Stimulated activated CD4-positive, alpha-beta T cell treated with anti-CD3 and anti-CD28 coated beads, Interleukin-15, amount 100 ng/mL, for 24 hours (primary cell): ENCODE data around the gene SELENOI.

Experiments
- DNase-seq: peaks from one replicate; pipeline ENCODE4 v3.0.0-alpha.2; 2020

The SELENOI gene

DNA sequence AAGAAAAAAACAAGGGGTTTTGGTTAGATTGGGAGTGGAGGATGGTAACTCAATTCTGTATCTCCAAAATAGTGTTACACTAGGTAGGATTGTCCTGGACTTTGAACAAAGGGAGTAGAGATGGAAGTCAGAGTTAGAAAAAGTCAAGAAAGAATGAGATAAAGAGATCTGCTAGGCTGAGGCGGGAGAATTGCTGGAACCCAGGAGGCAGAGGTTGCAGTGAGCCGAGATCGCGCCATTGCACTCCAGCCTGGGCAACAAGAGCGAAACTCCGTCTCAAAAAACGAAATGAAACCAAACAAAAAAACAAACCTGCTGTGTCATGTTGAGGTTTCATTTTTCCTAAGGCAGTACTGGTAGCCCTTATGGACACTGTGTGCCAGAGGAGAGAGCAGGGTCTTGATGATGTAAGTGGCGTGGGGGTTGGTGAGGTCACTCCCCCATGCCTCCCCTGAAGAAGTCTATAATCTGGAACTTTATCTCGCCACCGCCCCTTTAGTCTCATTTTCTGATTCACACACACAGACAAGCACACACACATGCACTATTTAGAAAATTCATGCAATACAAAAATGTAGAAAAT is 66.2 kb downstream of the SELENOI start:
- DNase-seq, result no peak

DNA sequence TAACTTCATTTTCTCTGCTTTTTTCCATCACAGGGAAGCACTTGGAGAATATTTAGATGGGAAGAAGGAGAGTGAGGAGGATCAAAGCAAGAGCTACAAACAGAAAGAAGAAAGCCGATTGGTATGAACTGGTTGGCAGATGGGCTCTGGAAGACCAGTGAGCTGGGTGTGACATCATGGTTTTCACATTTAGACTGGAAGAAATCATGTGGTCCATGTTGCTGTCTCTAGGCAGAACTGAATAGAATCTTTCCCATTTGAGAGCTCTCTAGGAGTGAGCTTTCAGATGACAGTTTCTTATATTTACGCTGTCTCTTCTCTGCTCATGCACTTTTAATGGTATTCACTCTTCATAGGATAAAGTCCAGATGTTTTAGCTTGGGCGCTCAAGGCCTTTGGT is 68.4 kb downstream of the SELENOI start:
- DNase-seq, result no peak

DNA sequence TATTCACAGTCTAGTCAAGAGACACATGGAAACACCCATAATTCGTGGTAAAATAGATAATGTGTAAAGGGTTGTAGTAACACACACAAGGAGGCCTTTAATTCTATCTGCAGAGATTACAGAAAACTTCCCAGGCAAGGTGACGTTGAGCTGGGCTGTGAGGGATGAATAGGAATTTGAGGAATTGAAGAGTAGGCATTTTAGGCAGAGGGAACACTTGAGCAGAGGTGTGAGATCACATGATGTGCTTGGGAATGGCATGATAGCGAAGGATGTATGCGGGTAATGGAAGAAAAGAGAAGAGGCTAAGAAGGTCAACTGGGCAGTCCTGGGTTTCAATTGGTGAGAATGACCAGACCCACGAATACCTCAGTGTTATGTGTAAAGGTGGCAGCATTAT is 76.0 kb downstream of the SELENOI start:
- DNase-seq, result no peak

GRCh38 chr2:26422947-26423629 is 77.1 kb downstream of the SELENOI start:
- DNase-seq, result no peak

DNA sequence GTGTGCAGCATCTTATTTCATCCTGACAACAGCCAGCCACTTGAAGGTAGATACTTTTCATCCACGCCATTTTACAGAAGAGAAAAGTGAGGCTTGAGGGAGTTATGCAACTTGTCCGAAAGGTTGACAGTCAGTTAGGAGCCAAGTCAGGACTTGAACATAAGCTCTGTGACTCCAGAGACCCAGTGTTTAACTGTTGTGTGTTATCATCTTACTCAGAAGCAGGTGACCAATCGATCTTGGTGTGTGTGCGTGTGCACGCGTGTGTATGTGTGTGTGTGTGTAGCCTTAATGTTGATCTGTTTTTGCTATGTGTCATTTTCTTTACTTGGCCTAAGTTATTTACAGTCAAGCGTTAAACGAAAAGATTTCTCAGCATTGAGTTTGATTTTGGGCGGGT is 77.8 kb downstream of the SELENOI start:
- no peak for DNase-seq

GRCh38 chr2:26424221-26424620 is 78.3 kb downstream of the SELENOI start:
- no peak for DNase-seq

DNA sequence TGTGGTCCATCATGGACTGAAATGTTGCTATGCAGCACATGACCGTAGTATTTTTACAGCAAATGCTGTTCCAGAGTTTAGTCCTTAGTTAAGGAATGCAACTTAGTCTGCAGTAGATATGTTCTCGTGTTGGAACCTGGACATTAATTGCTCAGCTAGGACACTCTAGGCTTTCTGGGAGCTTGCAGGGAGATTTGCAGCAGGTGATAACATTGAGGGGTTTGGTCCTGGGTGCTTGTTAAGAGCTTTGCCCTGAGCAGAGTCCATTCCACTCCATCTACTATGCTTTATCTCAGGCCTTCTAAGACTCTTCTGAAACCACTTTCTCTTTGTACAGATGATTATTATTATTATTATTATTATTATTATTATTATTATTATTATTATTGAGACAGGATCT is 82.9 kb downstream of the SELENOI start:
- no peak for DNase-seq

- no peak for DNase-seq
Observed at GRCh38 chr2:26429779-26430578, 84.0 kb downstream of the SELENOI start.

- DNase-seq, result no peak
Observed at GRCh38 chr2:26430826-26431225, 84.9 kb downstream of the SELENOI start.

DNA sequence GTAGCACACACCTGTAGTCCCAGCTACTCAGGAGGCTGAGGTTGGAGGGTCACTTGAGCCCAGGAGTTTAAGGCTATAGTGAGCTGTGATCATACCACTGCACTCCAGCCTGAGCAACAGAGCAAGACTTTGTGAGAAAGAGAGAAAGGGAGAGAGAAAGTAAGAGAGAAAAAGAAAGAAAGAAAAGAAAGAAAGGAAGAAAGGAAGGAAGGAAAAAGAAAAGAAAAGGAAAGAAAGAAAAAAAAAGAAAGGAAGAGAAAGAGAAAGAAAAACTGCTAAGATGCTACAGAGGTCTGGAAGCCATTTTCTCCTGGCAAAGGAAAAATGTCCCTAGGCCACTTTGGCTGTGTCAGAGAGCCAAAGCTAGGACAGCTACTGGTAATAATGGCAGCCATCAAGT is 86.4 kb downstream of the SELENOI start:
- DNase-seq, result no peak

GRCh38 chr2:26432859-26433258 is 86.9 kb downstream of the SELENOI start:
- no peak for DNase-seq

DNA sequence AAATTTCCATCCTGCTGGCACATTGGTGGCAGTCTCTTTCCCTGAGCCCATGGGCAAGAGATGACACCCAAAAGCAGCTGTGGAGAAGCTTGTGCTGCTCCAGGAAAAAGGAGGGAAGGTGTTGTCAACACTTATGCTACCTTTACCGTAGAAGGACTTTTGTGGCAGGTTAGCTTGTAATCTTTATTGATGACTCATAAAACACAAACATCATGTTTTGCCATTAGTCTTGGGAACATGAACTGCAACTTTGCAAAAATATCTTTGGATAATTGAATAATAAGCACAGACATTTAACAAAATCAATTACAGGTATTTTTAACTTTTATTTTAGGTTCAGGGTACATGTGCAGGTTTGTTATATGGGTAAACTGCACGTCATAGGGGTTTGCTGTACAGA is 89.2 kb downstream of the SELENOI start:
- DNase-seq, result no peak

DNA sequence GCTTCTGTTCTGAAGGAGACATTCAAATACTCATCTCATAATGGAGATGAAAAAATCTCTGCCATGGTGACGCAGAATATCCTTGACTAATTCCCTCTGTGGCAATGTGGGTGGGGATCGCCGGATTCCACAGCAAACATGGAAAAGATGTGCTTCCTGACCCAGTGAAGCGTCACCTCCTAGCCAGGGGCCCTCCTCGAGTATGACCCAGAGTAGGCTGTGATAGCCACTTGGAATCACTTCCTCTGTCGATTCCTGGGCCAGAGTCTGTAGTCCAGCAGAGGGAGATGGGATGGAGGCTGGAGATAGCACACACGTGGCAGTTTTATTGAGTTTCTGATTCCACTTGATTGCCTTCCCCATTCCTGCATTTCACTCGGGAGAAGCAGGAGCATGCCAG is 92.6 kb downstream of the SELENOI start:
- DNase-seq, result no peak

DNA sequence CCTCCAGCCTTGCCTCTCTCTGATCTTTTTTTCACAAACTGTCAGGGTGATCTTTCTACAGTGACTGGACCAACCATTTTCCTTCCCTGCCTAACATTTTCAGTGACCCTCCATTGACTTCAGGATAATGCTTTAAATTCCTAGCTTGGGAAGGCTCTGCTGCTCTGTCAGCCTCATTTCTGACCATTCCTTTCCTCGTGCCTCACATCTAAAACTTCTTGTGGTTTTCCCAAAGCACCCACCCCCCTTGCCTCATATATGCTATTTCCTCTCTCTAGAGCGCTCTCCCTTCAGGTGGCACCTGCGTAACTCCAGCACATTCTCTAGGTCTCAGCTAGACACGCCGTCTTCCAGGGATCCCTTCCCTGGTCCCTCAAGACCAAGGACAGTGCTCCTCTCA is 93.0 kb downstream of the SELENOI start:
- DNase-seq, result no peak

- DNase-seq, result no peak
Observed at GRCh38 chr2:26442301-26442700, 96.4 kb downstream of the SELENOI start.

DNA sequence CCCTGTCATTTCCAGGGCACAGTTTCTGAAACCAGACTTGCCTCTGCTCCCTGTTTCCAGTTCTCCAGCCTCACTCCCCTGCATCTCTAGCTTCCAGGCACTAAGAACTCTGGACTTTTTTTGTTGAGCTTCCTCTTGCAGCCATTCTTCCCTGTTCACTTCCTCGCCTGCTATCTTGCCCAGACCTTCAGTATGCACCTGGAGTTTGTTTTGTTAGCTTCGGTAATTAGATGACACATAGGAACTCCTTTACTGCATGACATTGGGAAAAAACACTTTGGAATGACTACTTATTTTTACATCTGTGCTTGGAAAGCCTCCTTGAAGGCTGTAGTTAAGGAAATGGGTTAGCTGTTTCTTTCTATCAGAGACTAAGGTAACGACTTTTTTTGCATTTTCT is 96.8 kb downstream of the SELENOI start:
- DNase-seq, result no peak

DNA sequence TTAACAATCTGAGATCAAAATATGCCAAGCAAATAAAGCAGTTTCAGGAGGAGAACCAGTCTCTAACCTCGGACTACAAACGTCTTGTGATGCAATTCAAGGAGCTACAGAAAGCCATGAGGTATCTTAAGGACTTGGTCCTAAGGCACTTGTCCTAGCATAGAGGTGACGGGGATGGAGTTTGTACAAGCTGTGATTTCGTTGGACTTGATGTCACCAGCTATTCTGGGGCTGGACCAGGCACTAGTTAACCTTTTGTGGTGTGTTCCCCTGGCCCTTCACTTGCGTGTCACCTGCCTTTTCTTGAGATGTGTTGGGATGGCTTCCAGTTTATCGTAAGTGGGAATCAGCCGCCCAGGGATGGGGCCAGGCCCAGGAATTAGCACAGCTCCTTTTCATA is 98.3 kb downstream of the SELENOI start:
- no peak for DNase-seq
